Muscle of leg (tissue), 11 donors: Measurements from ENCODE around the gene TRRAP. TPM values are rescaled to one million over a fixed set of nuclear protein-coding genes. Genes with fewer than 3 reads are reported as not detected.

ENCODE experiments used
- DNase-seq: peaks from one replicate; pipeline ENCODE4 v3.0.0; 2013
- H3K27ac ChIP-seq: one replicate; pipeline ENCODE4 v1.5.1; 2013; ENCODE audit warnings: mild to moderate bottlenecking, low read length, control low read depth
- H3K27me3 ChIP-seq: one replicate; pipeline ENCODE4 v1.6.1; 2013; ENCODE audit warnings: low read length; ENCODE audit not compliant: control insufficient read depth, insufficient read depth
- H3K36me3 ChIP-seq: one replicate; pipeline ENCODE4 v1.6.1; 2013; ENCODE audit warnings: low read length; ENCODE audit not compliant: control insufficient read depth, insufficient read depth
- H3K4me1 ChIP-seq: one replicate; pipeline ENCODE4 v1.6.1; 2013; ENCODE audit warnings: low read length; ENCODE audit not compliant: control insufficient read depth, insufficient read depth
- H3K4me3 ChIP-seq: one replicate; pipeline ENCODE4 v1.5.1; 2013; ENCODE audit warnings: low read length, control low read depth
- H3K9me3 ChIP-seq: replicated peaks from 2 replicates; pipeline ENCODE4 v1.6.1; 2013; ENCODE audit warnings: low read depth, low read length; ENCODE audit not compliant: control insufficient read depth
- WGBS: methylation state at CpG from one replicate; pipeline ENCODE4 v1.1.5; 2013; ENCODE audit warnings: missing lambda C conversion rate; ENCODE audit not compliant: insufficient coverage; 5-methylcytosine and 5-hydroxymethylcytosine counted together
- polyA plus RNA-seq, 8 donors: library from polyadenylated mRNA; unstranded; fragments of 120-200 nt; gene quantifications; one replicate each; pipeline versions ENCODE4 v1.2.1 to v1.2.3, GENCODE V29; 2013; ENCODE audit warnings: inconsistent platforms in 1 of 8, low replicate concordance in 1 of 8; ENCODE audit not compliant: insufficient read length in 8 of 8, insufficient read depth in 1 of 8
- total RNA-seq: library from RNA; stranded (reverse); fragments of 120-200 nt; gene quantifications from one replicate; pipeline ENCODE4 v1.2.4, GENCODE V29; 2013

The TRRAP gene
- total and polyA plus RNA-seq, 9 donors = 13.6 to 30.3 (median 24.3) TPM

DNA sequence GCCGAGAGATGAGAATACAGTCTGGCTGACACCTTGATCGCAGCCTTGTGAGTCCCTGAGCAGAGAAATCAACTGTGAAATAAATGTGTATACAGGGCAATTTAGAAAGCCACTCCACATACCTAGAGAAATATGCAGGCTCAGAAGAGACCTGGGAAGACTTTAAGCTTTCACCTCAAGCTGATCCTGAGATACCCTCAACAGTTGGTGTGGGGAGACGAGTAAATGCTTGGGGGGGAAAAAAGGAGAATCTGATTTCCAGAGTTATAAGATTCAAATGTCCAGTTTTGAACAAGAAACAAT is 142.0 kb downstream of the TRRAP start:
- Histone ChIP-seq H3K4me1 (no peaks in the 10 kb centered on the region), H3K9me3 (no peaks in the 10 kb centered on the region), H3K27ac (no peak overlapping the region), H3K27me3 (no peaks in the 10 kb centered on the region), H3K4me3 (no peak overlapping the region), H3K36me3 (peaks cover 17% of the 10 kb centered on the region)
- DNase-seq = no peak
- WGBS = no CpG with 5 or more reads among the region's 3 CpGs

- Histone ChIP-seq H3K4me1 (no peaks in the 10 kb centered on the region), H3K4me3 (no peak overlapping the region), H3K36me3 (peaks cover 11% of the 10 kb centered on the region), H3K9me3 (no peaks in the 10 kb centered on the region), H3K27me3 (no peaks in the 10 kb centered on the region), H3K27ac (no peak overlapping the region)
- DNase-seq = no peak
- 75% methylated on average over 2 of the region's 3 CpGs for WGBS
Observed at GRCh38 chr7:99021941-99022560, 143.7 kb downstream of the TRRAP start.

GRCh38 chr7:99024066-99024465 is 145.7 kb downstream of the TRRAP start:
- DNase-seq = peak; percentile 37
- Histone ChIP-seq H3K4me3 (no peak overlapping the region), H3K27me3 (no peaks in the 10 kb centered on the region), H3K36me3 (peaks cover 22% of the 10 kb centered on the region), H3K9me3 (no peaks in the 10 kb centered on the region), H3K27ac (no peak overlapping the region), H3K4me1 (no peaks in the 10 kb centered on the region)

GRCh38 chr7:99027241-99027640 is 148.9 kb downstream of the TRRAP start:
- no peak for DNase-seq
- Histone ChIP-seq H3K4me3 (no peak overlapping the region), H3K9me3 (peaks cover 8% of the 10 kb centered on the region), H3K27ac (no peak overlapping the region), H3K36me3 (peaks cover 44% of the 10 kb centered on the region), H3K27me3 (no peaks in the 10 kb centered on the region), H3K4me1 (no peaks in the 10 kb centered on the region)
- 86% methylated on average over 1 of the region's 3 CpGs for WGBS

DNA sequence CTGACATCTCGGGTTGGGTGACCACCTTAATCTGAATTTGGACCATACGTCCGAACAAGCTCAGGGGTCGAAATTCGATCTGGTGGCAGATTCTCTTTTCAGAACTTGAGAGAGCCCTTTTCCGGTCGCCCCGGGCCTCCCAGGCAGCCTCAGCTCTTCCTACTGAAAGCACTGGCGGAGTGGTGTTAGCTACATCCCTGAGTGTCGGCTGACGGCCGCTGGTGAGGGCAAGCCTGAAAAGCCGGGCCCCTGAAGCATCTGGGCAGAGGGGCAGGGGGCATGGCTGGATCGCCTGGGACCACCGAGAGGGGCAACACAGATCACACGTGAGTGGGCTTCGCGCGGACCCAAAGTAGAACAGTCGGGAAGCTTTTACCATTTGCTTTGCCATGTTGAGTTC is 149.5 kb downstream of the TRRAP start:
- no peaks in the 10 kb centered on the region for H3K4me1 ChIP-seq
- H3K27me3 ChIP-seq = no peaks in the 10 kb centered on the region
- H3K27ac ChIP-seq = no peak overlapping the region
- no peak for DNase-seq
- H3K36me3 ChIP-seq = peaks cover 44% of the 10 kb centered on the region
- peaks cover 8% of the 10 kb centered on the region for H3K9me3 ChIP-seq
- H3K4me3 ChIP-seq = no peak overlapping the region
- WGBS = 73% methylated on average over 20 of the region's 20 CpGs

GRCh38 chr7:99028261-99028973 is 150.1 kb downstream of the TRRAP start:
- WGBS = 88% methylated on average over 14 of the region's 27 CpGs
- no peaks in the 10 kb centered on the region for H3K4me1 ChIP-seq
- peaks cover 8% of the 10 kb centered on the region for H3K9me3 ChIP-seq
- H3K4me3 ChIP-seq = no peak overlapping the region
- peaks cover 49% of the 10 kb centered on the region for H3K36me3 ChIP-seq
- H3K27ac ChIP-seq = no peak overlapping the region
- no peaks in the 10 kb centered on the region for H3K27me3 ChIP-seq
- no peak for DNase-seq

GRCh38 chr7:99029466-99030435 is 151.4 kb downstream of the TRRAP start:
- Histone ChIP-seq H3K36me3 (peaks cover 63% of the 10 kb centered on the region), H3K9me3 (peaks cover 8% of the 10 kb centered on the region), H3K27ac (peak overlapping the region; percentile 45), H3K4me1 (no peaks in the 10 kb centered on the region), H3K27me3 (no peaks in the 10 kb centered on the region), H3K4me3 (no peak overlapping the region)
- 96% methylated on average over 5 of the region's 9 CpGs for WGBS
- DNase-seq = peak; percentile 33

GRCh38 chr7:99030457-99030856 is 152.1 kb downstream of the TRRAP start:
- 98% methylated on average over 6 of the region's 6 CpGs for WGBS
- H3K4me3 ChIP-seq = no peak overlapping the region
- H3K27me3 ChIP-seq = no peaks in the 10 kb centered on the region
- H3K9me3 ChIP-seq = peaks cover 8% of the 10 kb centered on the region
- H3K36me3 ChIP-seq = peaks cover 70% of the 10 kb centered on the region
- no peaks in the 10 kb centered on the region for H3K4me1 ChIP-seq
- DNase-seq = no peak
- H3K27ac ChIP-seq = peak overlapping the region; percentile 15

GRCh38 chr7:99030951-99031350 is 152.6 kb downstream of the TRRAP start:
- Histone ChIP-seq H3K27ac (no peak overlapping the region), H3K4me3 (no peak overlapping the region), H3K9me3 (peaks cover 8% of the 10 kb centered on the region), H3K4me1 (no peaks in the 10 kb centered on the region), H3K27me3 (no peaks in the 10 kb centered on the region), H3K36me3 (peaks cover 75% of the 10 kb centered on the region)
- peak; percentile 35 for DNase-seq
- WGBS = no CpG with 5 or more reads among the region's 5 CpGs

GRCh38 chr7:99031496-99031895 is 153.2 kb downstream of the TRRAP start:
- no peaks in the 10 kb centered on the region for H3K4me1 ChIP-seq
- no peaks in the 10 kb centered on the region for H3K27me3 ChIP-seq
- 100% methylated on average over 4 of the region's 7 CpGs for WGBS
- peaks cover 80% of the 10 kb centered on the region for H3K36me3 ChIP-seq
- peak overlapping the region; percentile 56 for H3K27ac ChIP-seq
- peaks cover 8% of the 10 kb centered on the region for H3K9me3 ChIP-seq
- H3K4me3 ChIP-seq = no peak overlapping the region
- DNase-seq = no peak
